Keratinocyte (primary cell): ENCODE measurements around the gene OPN1SW.

Source experiments
- EZH2 ChIP-seq: IDR thresholded peaks from one replicate; pipeline ENCODE4 v1.6.1; 2012; ENCODE audit warnings: inconsistent platforms, mild to moderate bottlenecking, low read length, moderate library complexity
- TF ChIP-seq, protein P1 (sequence below), 3 experiments: IDR thresholded peaks in 1 of 3; conservative IDR thresholded peaks in 1 of 3; optimal IDR thresholded peaks in 1 of 3; 2 replicates in 2 of 3; 3 replicates in 1 of 3; pipeline versions ENCODE3 to v1.5.1; 2011; ENCODE audit warnings: low read length in 3 of 3, mild to moderate bottlenecking in 3 of 3, moderate library complexity in 2 of 3, control low read depth in 1 of 3, inconsistent platforms in 1 of 3; ENCODE audit not compliant: insufficient read depth in 2 of 3; ENCODE audit errors: extremely low read depth in 1 of 3

DNA sequence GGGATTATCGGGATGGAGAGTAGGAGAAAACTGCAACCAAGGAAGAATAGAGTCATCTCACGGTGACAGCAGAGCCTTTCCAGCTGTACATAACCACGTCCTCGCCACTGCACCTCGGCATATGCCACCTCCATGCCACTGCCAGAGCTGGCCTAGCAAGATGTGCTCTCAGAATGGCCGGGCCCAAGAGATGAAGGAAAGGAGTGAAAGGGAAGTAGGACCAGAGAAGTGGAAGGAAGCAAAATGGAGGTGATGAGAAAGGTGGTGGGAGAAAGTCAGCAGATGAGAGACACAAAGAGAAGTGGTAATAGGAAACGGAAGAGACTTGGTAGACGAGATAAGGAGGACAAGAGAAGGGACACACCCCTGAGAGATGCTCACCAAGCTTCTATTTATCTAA lies 44.4 kb downstream of the OPN1SW start:
- TF ChIP-seq, protein P1, sequence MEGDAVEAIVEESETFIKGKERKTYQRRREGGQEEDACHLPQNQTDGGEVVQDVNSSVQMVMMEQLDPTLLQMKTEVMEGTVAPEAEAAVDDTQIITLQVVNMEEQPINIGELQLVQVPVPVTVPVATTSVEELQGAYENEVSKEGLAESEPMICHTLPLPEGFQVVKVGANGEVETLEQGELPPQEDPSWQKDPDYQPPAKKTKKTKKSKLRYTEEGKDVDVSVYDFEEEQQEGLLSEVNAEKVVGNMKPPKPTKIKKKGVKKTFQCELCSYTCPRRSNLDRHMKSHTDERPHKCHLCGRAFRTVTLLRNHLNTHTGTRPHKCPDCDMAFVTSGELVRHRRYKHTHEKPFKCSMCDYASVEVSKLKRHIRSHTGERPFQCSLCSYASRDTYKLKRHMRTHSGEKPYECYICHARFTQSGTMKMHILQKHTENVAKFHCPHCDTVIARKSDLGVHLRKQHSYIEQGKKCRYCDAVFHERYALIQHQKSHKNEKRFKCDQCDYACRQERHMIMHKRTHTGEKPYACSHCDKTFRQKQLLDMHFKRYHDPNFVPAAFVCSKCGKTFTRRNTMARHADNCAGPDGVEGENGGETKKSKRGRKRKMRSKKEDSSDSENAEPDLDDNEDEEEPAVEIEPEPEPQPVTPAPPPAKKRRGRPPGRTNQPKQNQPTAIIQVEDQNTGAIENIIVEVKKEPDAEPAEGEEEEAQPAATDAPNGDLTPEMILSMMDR (optimal IDR thresholded peaks at IDR 0.05 in 1 of 3, IDR thresholded peaks at IDR 0.05 in 1 of 3, conservative IDR thresholded peaks at IDR 0.05 in 1 of 3; ENCODE audit: extremely low read depth in 1 of 3, insufficient read depth in 2 of 3, low read length in 3 of 3) = no peak
- TF ChIP-seq EZH2 = no peak
